ENCODE measurements around the gene KIF11. TPM values are rescaled to one million over a fixed set of nuclear protein-coding genes. Genes with fewer than 3 reads are reported as not detected.

The KIF11 gene
- total and polyA plus RNA-seq, 2 of the 4 experiments (the other 2 are of a cell fraction): 8.8 to 18.3 TPM

- H3K9me1 ChIP-seq (ENCODE audit: insufficient read depth, low read length): peaks cover 7% of the 10 kb centered on the region
- in situ Hi-C loops (cut with MboI; ENCODE audit: low sequenced_read_pairs) (no loop called here), intact Hi-C loops (cut with micrococcal nuclease) (loop anchor here (1.0 to 10.0 kb wide), 4 partner anchors 14 to 490 kb away; no protein-coding TSS in a partner anchor), dilution Hi-C loops (cut with HindIII; ENCODE audit: low sequenced_read_pairs, unreplicated experiment) (no loop called here)
- H3K27ac ChIP-seq (ENCODE audit: insufficient read depth, low read length): peak overlapping the region; percentile 59
- no peaks in the 10 kb centered on the region for H3K36me3 ChIP-seq (ENCODE audit: control insufficient read depth, insufficient read depth, low read length)
- H2BK5ac ChIP-seq (ENCODE audit: low read depth, low read length, poor library complexity, severe bottlenecking): peak overlapping the region; percentile 54
- peak overlapping the region; percentile 10; the same call in 1 of the 2 replicates for H3K4ac ChIP-seq (ENCODE audit: low read depth, low read length)
- H2AK5ac ChIP-seq (ENCODE audit: low read depth, low read length): no peak overlapping the region
- peak overlapping the region; percentile 70 for H2BK120ac ChIP-seq (ENCODE audit: low read depth, low read length)
- 3% methylated on average over 4 of the region's 22 CpGs; no CpG with 5 or more reads in 1 of the 2 experiments for WGBS, 2 experiments (ENCODE audit: extremely low coverage in 2 of 2, insufficient read length in 1 of 2)
- H4K8ac ChIP-seq (ENCODE audit: low read depth in 2 of 2, low read length in 2 of 2): peak overlapping the region; percentile 56 to 77; a peak in 2 of 4 replicates
- H2AFZ ChIP-seq (replicated peaks; ENCODE audit: low read length, poor library complexity): peak overlapping the region; percentile 99
- H3K79me1 ChIP-seq (ENCODE audit: low read depth in 1 of 2, low read length in 2 of 2): peaks cover 10 to 36% of the 10 kb centered on the region in 2 experiments
- H3K56ac ChIP-seq (ENCODE audit: extremely low read depth, insufficient read depth, low read length): peak overlapping the region; percentile 48
- H3K4me2 ChIP-seq (ENCODE audit: low read depth, low read length): peak overlapping the region; percentile 93
- 0 out of 3 replicates have a peak overlapping the region, but pooled peaks have one; percentile 60 for H2BK15ac ChIP-seq (ENCODE audit: low read depth, low read length)
- H2AK9ac ChIP-seq (replicated peaks; ENCODE audit: low read depth, low read length, poor library complexity): peak overlapping the region; percentile 81
- H3K4me3 ChIP-seq (ENCODE audit: insufficient read depth, low read depth, low read length): peak overlapping the region; percentile 70
- CTCF ChIA-PET: interaction anchor here (0.7 to 4.0 kb wide), 5 partner anchors 44 to 62 kb away, joined by 3 to 20 read pairs (median 6); no protein-coding TSS in a partner anchor
- H3K27me3 ChIP-seq (ENCODE audit: control insufficient read depth, insufficient read depth, low read length): no peaks in the 10 kb centered on the region
- peak overlapping the region; percentile 84 for H3K14ac ChIP-seq (replicated peaks; ENCODE audit: low read depth, low read length)
- peak overlapping the region; percentile 74 for H3K9ac ChIP-seq (ENCODE audit: low read depth, low read length)
- no TSS peak for BruUV-seq (replicated peaks)
- ATAC-seq (ENCODE audit: low read depth): peak; percentile 7
- H4K5ac ChIP-seq (ENCODE audit: low read depth, low read length): 0 out of 2 replicates have a peak overlapping the region, but pooled peaks have one; percentile 33
- POLR2A ChIA-PET (ENCODE audit: unreplicated experiment): interaction anchor here (0.5 to 1.0 kb wide), 2 partner anchors 29 to 42 kb away, joined by 3 read pairs; no protein-coding TSS in a partner anchor
- peaks cover 23% of the 10 kb centered on the region for H4K20me1 ChIP-seq (ENCODE audit: insufficient read depth, low read length)
- no peak overlapping the region; the same call in 1 of the 2 replicates for H3K18ac ChIP-seq (ENCODE audit: low read depth, low read length)
- H3K9me3 ChIP-seq (ENCODE audit: control insufficient read depth, insufficient read depth, low read length): no peaks in the 10 kb centered on the region
- peak overlapping the region; percentile 81; the same call in 1 of the 2 replicates for H2BK20ac ChIP-seq (ENCODE audit: low read depth, low read length)
- TF ChIP-seq NFE2L2 (IDR thresholded peaks at IDR 0.05; ENCODE audit: low read depth, low read length) (no peak), USF2 (IDR thresholded peaks at IDR 0.05; ENCODE audit: low read depth, low read length) (no peak), MAZ (IDR thresholded peaks at IDR 0.05; ENCODE audit: borderline replicate concordance, low read depth, low read length) (no peak), CEBPB (IDR thresholded peaks at IDR 0.05; ENCODE audit: low read depth, low read length) (no peak)
- DNase-seq: peak; percentile 36
- H3K23ac ChIP-seq (ENCODE audit: low read depth, low read length): peak overlapping the region; percentile 96
- H4K91ac ChIP-seq (ENCODE audit: insufficient read depth, low read depth, low read length): 0 out of 2 replicates have a peak overlapping the region, but pooled peaks have one; percentile 22
- peaks cover 4% of the 10 kb centered on the region for H3K4me1 ChIP-seq (ENCODE audit: control insufficient read depth, insufficient read depth, low read length)
Observed at GRCh38 chr10:92574548-92575261, 18.2 kb upstream of the KIF11 start.
